Kidney (tissue), 14 donors: ENCODE measurements around the gene TMEM91. TPM values are rescaled to one million over a fixed set of nuclear protein-coding genes. Genes with fewer than 3 reads are reported as not detected.
A peak's percentile ranks its signal among the peaks of the same experiment; 100 is the strongest.

Source experiments
- DNase-seq, 5 donors: peaks; one replicate each; pipeline ENCODE4 v3.0.0-alpha.2; 2013 to 2020
- FAIRE-seq: peaks from 2 replicates; lab custom pipeline; 2012; peaks lifted over from hg19 to GRCh38; lab: Jason Lieb, UNC
- H3K27ac ChIP-seq, 2 donors: one replicate each; pipeline ENCODE4 v1.7.0; 2013; ENCODE audit warnings: low read depth in 2 of 2, low read length in 2 of 2, inconsistent platforms in 1 of 2
- H3K27me3 ChIP-seq: one replicate; pipeline ENCODE4 v1.7.1; 2013; ENCODE audit warnings: low read length, inconsistent platforms; ENCODE audit not compliant: control insufficient read depth, insufficient read depth
- H3K36me3 ChIP-seq, 3 donors: one replicate each; pipeline versions ENCODE4 v1.7.0 to v1.7.1; 2013; ENCODE audit warnings: low read length in 3 of 3, control low read depth in 1 of 3, inconsistent platforms in 1 of 3; ENCODE audit not compliant: insufficient read depth in 3 of 3, control insufficient read depth in 2 of 3
- H3K4me1 ChIP-seq, 3 donors: one replicate each; pipeline versions ENCODE4 v1.7.0 to v1.7.1; 2013; ENCODE audit warnings: low read length in 3 of 3, inconsistent platforms in 1 of 3, low read depth in 1 of 3; ENCODE audit not compliant: control insufficient read depth in 2 of 3, insufficient read depth in 2 of 3
- H3K4me3 ChIP-seq, 3 donors: one replicate each; pipeline versions ENCODE4 v1.7.0 to v1.8.1; 2013; ENCODE audit warnings: low read length in 3 of 3, control low read depth in 1 of 3, inconsistent platforms in 1 of 3
- H3K9ac ChIP-seq, 3 donors: one replicate each; pipeline versions ENCODE4 v1.7.0 to v1.7.1; 2013; ENCODE audit warnings: low read length in 3 of 3, control low read depth in 1 of 3, inconsistent platforms in 1 of 3
- H3K9me3 ChIP-seq, 3 donors: one replicate each; pipeline versions ENCODE4 v1.7.0 to v1.7.1; 2013; ENCODE audit warnings: low read length in 3 of 3, control low read depth in 1 of 3, inconsistent platforms in 1 of 3; ENCODE audit not compliant: control insufficient read depth in 2 of 3, insufficient read depth in 1 of 3
- CTCF ChIP-seq: IDR thresholded peaks from 3 replicates; pipeline ENCODE4 v1.5.1; 2012; ENCODE audit warnings: mild to moderate bottlenecking, moderate library complexity, borderline replicate concordance; ENCODE audit not compliant: insufficient read depth; ENCODE audit errors: extremely low read depth
- intact Hi-C: fragments of 100-400 bp; cut with DNase I; formaldehyde crosslinking; loops from one replicate; pipeline ENCODE4 v1.11.1; 2022
- polyA plus RNA-seq: library from polyadenylated mRNA; stranded (reverse); fragments of 350-450 nt; fragmentation: Illumina TruSeq; extraction: RNeasy Lipid Tissue Mini Kit (QIAGEN cat#74804); gene quantifications from one replicate; pipeline ENCODE4 v1.2.3, GENCODE V29; 2014; ENCODE audit warnings: low read depth, low replicate concordance; ENCODE audit not compliant: insufficient read depth
- total RNA-seq: library from RNA; stranded (reverse); fragmentation: NEBNext Ultra II Directional; extraction: Animal tissue kit (Norgen Biotek cat#: 25700); gene quantifications from one replicate; pipeline ENCODE4 v1.2.1, GENCODE V29; 2021
- donor health status: control.
- donor health status: control.
- donor health status: control.
- donor health status: control.
- donor health status: control.
- donor health status: DM: yes; HTN: yes; CAD: no.
- donor health status: Normal renal cell carcinoma (clear cell type).

Gene TMEM91
- total and polyA plus RNA-seq, 2 donors from 2014 or later, result 9.5 to 24.3 TPM

GRCh38 chr19:41410336-41411054 is 34.2 kb downstream of the TMEM91 start:
- Histone ChIP-seq H3K4me1 (peaks cover 0 to 8% (median 0%) of the 10 kb centered on the region in 3 donors), H3K4me3 (no peak overlapping the region), H3K9ac (no peak overlapping the region), H3K27ac (peak overlapping the region in 1 of 2 donors; percentile 63), H3K9me3 (no peaks in the 10 kb centered on the region), H3K36me3 (peaks cover 0 to 29% (median 15%) of the 10 kb centered on the region in 3 donors), H3K27me3 (no peaks in the 10 kb centered on the region)
- intact Hi-C loops, result no loop called here
- FAIRE-seq (no peak), DNase-seq (no peak)
- TF ChIP-seq CTCF, result no peak

DNA sequence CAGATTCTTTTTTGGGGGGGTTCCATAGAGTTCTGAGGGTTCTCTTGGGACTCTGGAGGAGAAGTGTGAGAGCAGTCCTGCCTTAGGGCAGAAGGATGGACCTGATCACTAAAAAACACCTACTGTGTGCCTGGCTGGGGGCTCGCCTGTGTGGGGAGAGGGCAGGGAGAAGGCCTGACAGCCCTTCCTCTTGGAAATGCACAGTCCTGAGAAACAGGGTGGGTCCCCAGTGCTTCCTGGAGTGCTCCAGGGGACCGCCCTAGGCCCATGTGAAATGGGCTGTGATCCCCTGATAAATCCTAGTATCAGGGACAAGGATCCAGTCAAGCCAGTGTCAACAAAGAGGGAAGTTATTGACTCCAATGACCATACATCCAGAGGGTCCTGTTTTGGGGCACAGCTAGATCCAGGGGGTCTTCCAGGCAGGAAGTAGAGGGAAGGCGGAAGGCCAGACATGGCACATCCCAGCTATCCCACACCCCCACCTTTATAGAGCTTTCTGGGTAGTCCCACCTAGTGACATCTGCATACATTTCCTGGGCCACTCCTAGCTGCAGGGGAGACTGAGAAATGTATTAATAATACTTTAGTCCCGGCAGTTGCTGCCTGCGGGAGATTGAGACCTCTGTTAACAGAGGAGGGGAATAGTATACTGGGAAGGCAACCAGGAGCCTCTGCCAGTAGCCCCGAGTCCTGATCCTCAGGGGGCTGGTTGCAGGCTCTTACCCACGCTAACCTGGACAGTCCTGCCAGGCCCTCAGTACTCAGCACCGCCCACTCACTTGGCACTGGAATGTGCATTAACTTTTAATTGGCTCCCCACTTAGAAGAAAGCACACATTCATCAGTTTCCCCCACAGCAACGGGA is 35.0 kb downstream of the TMEM91 start:
- Histone ChIP-seq H3K27me3 (no peaks in the 10 kb centered on the region), H3K9me3 (no peaks in the 10 kb centered on the region), H3K4me1 (peaks cover 0 to 8% (median 0%) of the 10 kb centered on the region in 3 donors), H3K27ac (no peak overlapping the region), H3K36me3 (peaks cover 0 to 31% (median 18%) of the 10 kb centered on the region in 3 donors), H3K4me3 (no peak overlapping the region), H3K9ac (no peak overlapping the region)
- FAIRE-seq (no peak), DNase-seq (no peak)
- intact Hi-C loops, result no loop called here
- no peak for TF ChIP-seq CTCF

GRCh38 chr19:41411968-41412265 is 35.6 kb downstream of the TMEM91 start:
- no peak for TF ChIP-seq CTCF
- peaks cover 0 to 8% (median 0%) of the 10 kb centered on the region in 3 donors for H3K4me1 ChIP-seq
- no peak overlapping the region for H3K9ac ChIP-seq
- FAIRE-seq (no peak), DNase-seq (peak in 1 of 5 donors; percentile 51)
- H3K27ac ChIP-seq, result no peak overlapping the region
- no peak overlapping the region for H3K4me3 ChIP-seq
- peaks cover 0 to 35% (median 18%) of the 10 kb centered on the region in 3 donors for H3K36me3 ChIP-seq
- no peaks in the 10 kb centered on the region for H3K9me3 ChIP-seq
- intact Hi-C loops, result no loop called here
- H3K27me3 ChIP-seq, result no peaks in the 10 kb centered on the region
